LHCN-M2 (cell line): ENCODE measurements around the gene TNS3. TPM values are rescaled to one million over a fixed set of nuclear protein-coding genes. Genes with fewer than 3 reads are reported as not detected.

Source experiments
- DNase-seq: peaks from one replicate; pipeline ENCODE4 v3.0.0-alpha.2; 2012; ENCODE audit warnings: low read depth
- total RNA-seq: library from RNA; depleted of rRNA; stranded (reverse); fragments of >200 nt; gene quantifications from 2 replicates; pipeline ENCODE4 v1.2.3, GENCODE V29; 2014

Gene TNS3
- total RNA-seq, 1 experiment from 2014 or later, result 556 TPM

- DNase-seq, result no peak
These were observed 173.2 kb downstream of the TNS3 start for GRCh38 chr7:47408675-47409074.

DNA sequence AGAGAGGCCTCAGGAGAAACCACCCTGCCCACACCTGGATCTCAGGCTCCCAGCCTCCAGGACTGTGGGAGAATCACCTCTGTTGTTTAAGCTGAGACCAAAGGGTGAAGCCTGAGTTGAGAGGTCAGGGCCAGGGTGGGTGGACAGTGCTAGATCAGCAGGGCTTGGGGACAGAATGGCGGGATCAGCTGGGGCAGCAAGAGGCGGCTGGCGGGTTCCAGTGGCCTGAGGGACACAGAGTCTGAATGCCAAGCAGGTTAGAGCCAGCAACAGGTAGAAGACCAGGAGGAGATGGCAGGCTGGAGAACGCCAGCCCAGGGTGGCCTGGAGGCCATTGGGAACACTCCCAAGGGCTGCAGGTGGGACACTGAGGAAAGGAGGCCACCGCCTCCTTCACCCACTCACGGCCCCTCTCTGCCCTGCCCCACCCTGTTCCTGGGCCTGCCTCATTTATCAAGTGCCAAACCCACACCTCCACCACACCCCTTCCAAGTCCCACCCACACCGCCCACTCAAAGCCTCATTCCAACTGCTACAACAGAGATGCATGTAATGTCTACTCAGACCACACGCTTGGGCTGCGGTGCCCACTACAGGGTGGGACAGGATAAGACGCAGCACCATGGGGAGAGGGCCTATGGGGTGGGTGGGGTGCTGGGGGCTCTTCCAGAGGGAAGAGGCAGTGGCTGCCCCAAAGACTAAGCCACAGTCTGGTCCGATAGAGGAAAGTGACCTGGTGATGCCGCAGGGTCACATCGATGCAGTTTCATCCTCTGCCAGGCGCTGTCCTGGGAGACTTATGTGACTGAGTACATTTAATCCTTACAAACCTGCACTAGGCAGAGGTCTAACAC, 173.9 kb downstream of the TNS3 start:
- no peak for DNase-seq

DNA sequence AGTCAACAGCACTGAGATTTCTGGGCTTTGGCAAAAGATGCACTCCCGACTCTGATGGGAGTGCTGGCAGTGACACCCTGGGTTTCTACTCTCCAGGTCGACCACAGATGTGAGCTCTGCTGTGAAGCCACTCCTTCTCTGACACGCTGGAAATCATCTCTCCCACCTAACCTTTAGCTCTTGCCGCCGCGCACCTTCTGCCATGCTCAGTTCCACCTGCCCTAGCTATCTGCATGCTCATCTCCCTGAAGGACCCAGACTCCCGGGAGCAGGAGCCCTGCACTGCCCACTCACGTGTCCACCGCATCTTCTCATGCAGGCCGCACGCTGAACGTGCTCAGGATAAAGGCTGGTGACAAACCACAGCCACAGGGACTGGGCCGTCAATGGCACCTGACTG, 174.8 kb downstream of the TNS3 start:
- no peak for DNase-seq

GRCh38 chr7:47406801-47407129, 175.1 kb downstream of the TNS3 start:
- DNase-seq, result no peak

GRCh38 chr7:47405921-47406800, 175.8 kb downstream of the TNS3 start:
- DNase-seq, result peak; percentile 75

GRCh38 chr7:47405286-47405904, 176.5 kb downstream of the TNS3 start:
- peak; percentile 22 for DNase-seq

GRCh38 chr7:47404010-47404409, 177.9 kb downstream of the TNS3 start:
- peak; percentile 55 for DNase-seq

DNA sequence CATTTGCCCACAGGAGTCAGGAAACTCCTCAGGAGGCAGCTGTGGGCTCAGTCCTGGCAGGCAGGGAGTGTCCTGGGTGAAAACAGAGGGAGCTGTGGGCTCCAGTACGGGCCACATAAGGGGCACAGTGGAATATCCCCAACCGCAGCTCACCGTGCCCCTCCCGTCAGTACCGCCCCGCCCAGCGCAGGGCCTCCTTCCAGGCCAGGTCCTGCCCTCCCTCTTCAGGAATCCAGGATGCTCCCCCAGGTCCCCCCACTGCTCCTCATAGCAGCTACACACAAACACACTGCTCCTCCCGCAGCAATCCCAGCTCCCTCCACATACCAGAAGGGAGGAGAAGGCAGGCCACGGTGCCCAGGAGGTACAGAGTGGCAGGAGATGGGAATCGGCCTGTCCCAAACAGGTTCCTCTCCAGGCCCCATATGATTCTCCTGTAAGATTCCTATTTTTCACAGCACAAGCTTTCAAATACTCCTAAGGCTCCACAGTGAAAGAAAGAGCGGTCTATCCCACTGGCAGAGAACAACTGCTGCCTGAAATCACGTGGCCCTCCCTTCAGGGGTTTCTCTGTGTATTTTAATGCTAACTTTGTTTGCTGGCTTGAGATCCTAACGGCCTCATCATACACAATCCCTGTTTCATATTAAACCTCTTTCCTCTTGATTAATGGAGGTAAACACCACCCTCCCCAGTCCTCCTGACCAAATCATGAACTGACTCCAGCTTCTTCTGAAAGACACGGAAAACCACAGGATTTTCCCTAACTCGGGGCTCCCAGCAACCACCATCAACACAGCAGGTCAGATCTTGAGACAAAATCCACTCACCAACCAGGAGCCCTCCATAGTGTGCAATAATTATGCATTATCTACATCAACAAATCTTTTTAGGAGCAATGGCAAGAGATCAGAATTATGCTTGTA, 178.7 kb downstream of the TNS3 start:
- DNase-seq, result no peak

- DNase-seq, result no peak
These were observed 180.0 kb downstream of the TNS3 start for GRCh38 chr7:47401611-47402570.

DNA sequence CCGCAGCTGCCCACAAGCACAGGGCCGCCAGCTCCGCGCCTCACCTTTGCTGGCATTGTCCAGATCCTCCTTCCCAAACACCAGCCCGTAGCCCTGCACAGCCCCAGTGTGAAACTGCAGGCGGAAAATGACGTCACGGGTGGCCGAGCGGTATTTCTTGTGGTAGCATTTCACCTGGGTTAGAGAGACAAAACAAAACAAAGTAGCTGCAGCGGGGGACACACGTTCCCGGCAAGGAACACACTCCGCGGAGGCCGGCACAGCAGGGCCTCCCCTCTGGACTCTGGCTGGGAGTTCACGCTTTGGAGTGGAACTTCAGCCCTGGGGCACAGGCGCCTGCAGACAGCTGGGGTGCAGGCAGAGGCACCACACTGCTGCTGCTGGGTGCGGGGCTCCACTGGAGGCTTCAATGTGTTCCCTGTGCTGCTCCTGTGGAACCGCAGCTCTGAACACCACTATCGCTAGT, 181.1 kb downstream of the TNS3 start:
- no peak for DNase-seq

DNA sequence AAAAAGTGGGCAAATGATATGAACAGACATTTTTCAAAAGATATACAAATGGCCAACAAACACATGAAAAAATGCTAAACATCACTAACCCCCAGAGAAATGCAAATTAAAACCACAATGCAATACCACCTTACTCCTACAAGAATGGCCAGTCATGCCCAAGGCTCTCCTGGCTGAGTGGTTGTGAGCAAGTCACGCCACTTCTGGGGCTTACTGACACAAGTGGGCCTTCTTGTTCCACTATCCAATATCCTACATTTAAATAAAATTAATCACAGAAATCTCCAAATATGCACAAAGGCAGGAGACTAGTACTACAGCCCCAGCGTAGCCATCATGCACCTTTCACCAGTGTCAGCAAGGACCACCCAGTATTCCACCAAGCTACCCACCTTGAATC, 181.9 kb downstream of the TNS3 start:
- DNase-seq, result no peak

GRCh38 chr7:47394751-47395252, 187.1 kb downstream of the TNS3 start:
- no peak for DNase-seq

- DNase-seq, result no peak
These were observed 187.7 kb downstream of the TNS3 start for GRCh38 chr7:47394216-47394615.

- no peak for DNase-seq
These were observed 188.5 kb downstream of the TNS3 start for GRCh38 chr7:47393406-47393805.

DNA sequence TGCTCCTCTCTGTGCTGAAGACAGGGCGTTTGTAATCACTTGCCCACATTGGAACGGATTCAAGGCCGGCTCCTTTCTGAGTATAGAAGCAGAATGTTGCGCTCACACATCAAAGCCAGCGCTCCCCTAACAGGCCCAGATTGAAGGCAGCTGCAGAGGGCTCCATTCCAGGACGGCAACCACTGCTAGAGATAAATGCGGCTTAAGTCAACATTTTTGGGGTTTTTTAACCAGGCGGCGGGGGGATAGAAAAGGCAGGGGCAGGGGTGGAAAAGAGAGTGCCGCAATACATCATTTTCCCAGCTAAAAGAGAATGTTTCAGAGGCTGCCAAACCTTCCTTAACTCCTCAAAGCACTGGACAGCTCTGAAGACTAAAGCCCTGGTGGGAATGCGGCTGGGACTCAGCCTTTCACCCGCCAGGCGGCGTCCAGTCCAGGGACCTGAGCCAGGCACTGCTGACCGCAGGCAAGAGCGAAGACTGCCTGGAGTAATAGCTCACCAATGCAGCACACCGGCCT, 189.6 kb downstream of the TNS3 start:
- no peak for DNase-seq

GRCh38 chr7:47391726-47392125, 190.2 kb downstream of the TNS3 start:
- DNase-seq, result no peak

GRCh38 chr7:47390914-47391313, 191.0 kb downstream of the TNS3 start:
- no peak for DNase-seq

DNA sequence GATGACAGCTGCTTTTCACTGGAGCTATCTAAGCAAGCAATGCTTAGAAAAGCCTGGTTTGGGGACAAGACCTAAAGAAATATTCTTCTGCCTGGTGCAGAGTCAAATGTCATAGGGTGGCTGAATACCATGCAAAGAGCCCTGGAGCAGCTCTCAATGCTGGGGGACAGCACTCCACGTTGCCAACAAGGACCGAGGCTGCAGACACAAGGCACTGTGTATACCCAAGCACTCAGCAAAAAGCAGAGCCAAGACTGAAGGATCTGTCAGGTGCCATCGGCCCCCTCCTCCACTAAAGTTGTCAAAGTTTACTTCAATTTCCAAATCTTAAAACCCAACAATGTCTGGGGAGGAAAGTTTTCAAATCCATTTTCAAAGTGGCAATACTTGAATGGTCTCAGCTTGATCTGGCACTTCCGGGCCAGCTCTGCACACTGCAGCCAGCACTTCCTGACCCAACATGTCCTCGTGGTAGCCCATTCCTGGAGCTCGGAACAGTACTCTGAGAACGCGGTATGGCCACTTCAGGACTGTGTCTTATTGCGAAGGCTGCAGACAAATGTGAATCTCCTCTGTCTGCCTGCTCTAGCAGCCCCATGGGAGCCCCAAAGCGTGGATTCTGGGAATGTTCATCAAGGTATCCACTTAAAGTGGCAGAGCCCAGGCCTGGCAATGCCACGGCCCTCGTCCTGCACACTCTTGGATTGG, 191.8 kb downstream of the TNS3 start:
- no peak for DNase-seq
